ENCODE measurements around the gene TBC1D5.

The TBC1D5 gene

GRCh38 chr3:17320266-17320665, 422.2 kb downstream of the TBC1D5 start:
- no peak for DNase-seq (ENCODE audit: low read depth)
- no peak for TF ChIP-seq CTCF (IDR thresholded peaks at IDR 0.05; ENCODE audit: control insufficient read depth, extremely low read depth, insufficient read depth)
- H3K4me3 ChIP-seq (ENCODE audit: low read depth, low read length), result no peak overlapping the region

GRCh38 chr3:17315897-17316296, 426.5 kb downstream of the TBC1D5 start:
- no peak overlapping the region for H3K4me3 ChIP-seq (ENCODE audit: low read depth, low read length)
- no peak for DNase-seq (ENCODE audit: low read depth)
- TF ChIP-seq CTCF (IDR thresholded peaks at IDR 0.05; ENCODE audit: control insufficient read depth, extremely low read depth, insufficient read depth), result no peak

GRCh38 chr3:17314171-17314570, 428.3 kb downstream of the TBC1D5 start:
- TF ChIP-seq CTCF (IDR thresholded peaks at IDR 0.05; ENCODE audit: control insufficient read depth, extremely low read depth, insufficient read depth), result no peak
- DNase-seq (ENCODE audit: low read depth), result no peak

GRCh38 chr3:17313746-17314145, 428.7 kb downstream of the TBC1D5 start:
- no peak overlapping the region for H3K4me3 ChIP-seq (ENCODE audit: low read depth, low read length)
- no peak for DNase-seq (ENCODE audit: low read depth)
- TF ChIP-seq CTCF (IDR thresholded peaks at IDR 0.05; ENCODE audit: control insufficient read depth, extremely low read depth, insufficient read depth), result no peak

More at GRCh38 chr3:17314171-17314570, 428.3 kb downstream of the TBC1D5 start:
- H3K4me3 ChIP-seq (ENCODE audit: low read depth, low read length), result no peak overlapping the region

GRCh38 chr3:17310983-17311382, 431.4 kb downstream of the TBC1D5 start:
- TF ChIP-seq CTCF (IDR thresholded peaks at IDR 0.05; ENCODE audit: control insufficient read depth, extremely low read depth, insufficient read depth), result no peak
- no peak overlapping the region for H3K4me3 ChIP-seq (ENCODE audit: low read depth, low read length)
- no peak for DNase-seq (ENCODE audit: low read depth)

GRCh38 chr3:17307887-17308286, 434.5 kb downstream of the TBC1D5 start:
- DNase-seq (ENCODE audit: low read depth), result no peak
- H3K4me3 ChIP-seq (ENCODE audit: low read depth, low read length), result no peak overlapping the region
- TF ChIP-seq CTCF (IDR thresholded peaks at IDR 0.05; ENCODE audit: control insufficient read depth, extremely low read depth, insufficient read depth), result 0 out of 2 replicates have a peak, but pooled peaks have one; percentile 2

GRCh38 chr3:17307482-17307881, 434.9 kb downstream of the TBC1D5 start:
- peak; percentile 65 for TF ChIP-seq CTCF (IDR thresholded peaks at IDR 0.05; ENCODE audit: control insufficient read depth, extremely low read depth, insufficient read depth)
- DNase-seq (ENCODE audit: low read depth), result no peak
- H3K4me3 ChIP-seq (ENCODE audit: low read depth, low read length), result no peak overlapping the region
